A673 (cell line): ENCODE data around the gene ZNHIT1. TPM values are rescaled to one million over a fixed set of nuclear protein-coding genes. Genes with fewer than 3 reads are reported as not detected.

Source experiments
- BruUV-seq: library from RNA; stranded (reverse); fragments of 400-500 nt; replicated peaks from 2 replicates; lab custom pipeline; 2021; lab: Mats Ljungman, UMichigan
- CTCF ChIA-PET: fragments of 300-600 bp; sonication (Branson Sonifier 250); formaldehyde crosslinking; loops from one replicate; lab custom pipeline; 2022; ENCODE audit warnings: antibody characterized with exemption; lab: Charles Lee
- POLR2A ChIA-PET: fragments of 300-600 bp; sonication (Branson Sonifier 250); formaldehyde crosslinking; loops from one replicate; lab custom pipeline; 2022; ENCODE audit warnings: antibody characterized with exemption; ENCODE audit not compliant: low non-redundant PET; lab: Charles Lee
- DNase-seq: peaks from one replicate; pipeline ENCODE4 v3.0.0-alpha.2; 2015; ENCODE audit warnings: low spot score
- H3K27ac ChIP-seq: fragments of 200-600 bp; sonication (generic); 2 replicates; pipeline ENCODE4 v1.5.1; 2016; ENCODE audit warnings: mixed run types, low read depth, mild to moderate bottlenecking, mixed read lengths, antibody characterized with exemption, low read length; ENCODE audit not compliant: poor library complexity, severe bottlenecking
- H3K27me3 ChIP-seq: fragments of 200-600 bp; sonication (generic); replicated peaks from 2 replicates; pipeline ENCODE4 v1.6.1; 2017; ENCODE audit warnings: mixed run types, low read depth, mild to moderate bottlenecking, mixed read lengths, antibody characterized with exemption, low read length; ENCODE audit not compliant: insufficient read depth, poor library complexity
- H3K36me3 ChIP-seq: fragments of 200-600 bp; sonication (generic); 2 replicates; pipeline ENCODE4 v1.6.1; 2016; ENCODE audit warnings: mixed run types, mild to moderate bottlenecking, mixed read lengths, antibody characterized with exemption, low read length; ENCODE audit not compliant: insufficient read depth, poor library complexity, severe bottlenecking
- H3K4me1 ChIP-seq: fragments of 200-600 bp; sonication (generic); 2 replicates; pipeline ENCODE4 v1.6.1; 2017; ENCODE audit warnings: mixed run types, mild to moderate bottlenecking, mixed read lengths, antibody characterized with exemption, low read length; ENCODE audit not compliant: insufficient read depth, poor library complexity, severe bottlenecking
- H3K4me3 ChIP-seq: fragments of 200-600 bp; sonication (generic); 2 replicates; pipeline ENCODE4 v1.5.1; 2016; ENCODE audit warnings: low read depth, mixed run types, mild to moderate bottlenecking, mixed read lengths, low read length; ENCODE audit not compliant: poor library complexity, severe bottlenecking
- H3K9me3 ChIP-seq: fragments of 200-600 bp; sonication (generic); 2 replicates; pipeline ENCODE4 v1.6.1; 2016; ENCODE audit warnings: mixed run types, low read depth, mild to moderate bottlenecking, mixed read lengths, antibody characterized with exemption, low read length; ENCODE audit not compliant: poor library complexity, severe bottlenecking
- CTCF ChIP-seq: fragments of 300-800, 200-600 bp; sonication (generic); conservative IDR thresholded peaks from 2 replicates; pipeline ENCODE4 v1.5.1; 2017; ENCODE audit warnings: low read depth, mild to moderate bottlenecking, antibody characterized with exemption, low read length, moderate library complexity, mixed read lengths
- EZH2 ChIP-seq: fragments of 200-600 bp; sonication (generic); IDR thresholded peaks from 2 replicates; pipeline ENCODE4 v1.6.1; 2017; ENCODE audit warnings: borderline replicate concordance, low read depth, mild to moderate bottlenecking, mixed read lengths, antibody characterized with exemption, low read length; ENCODE audit not compliant: poor library complexity, severe bottlenecking
- intact Hi-C: fragments of 100-400 bp; cut with micrococcal nuclease; formaldehyde crosslinking; loops from one replicate; pipeline ENCODE4 v1.10.0; 2022; ENCODE audit not compliant: unreplicated experiment
- total RNA-seq: library from RNA; stranded (reverse); gene quantifications from 2 replicates; pipeline ENCODE4 v1.2.3, GENCODE V29; 2021

The ZNHIT1 gene
- total RNA-seq, 1 experiment from 2014 or later: 65.1 TPM

DNA sequence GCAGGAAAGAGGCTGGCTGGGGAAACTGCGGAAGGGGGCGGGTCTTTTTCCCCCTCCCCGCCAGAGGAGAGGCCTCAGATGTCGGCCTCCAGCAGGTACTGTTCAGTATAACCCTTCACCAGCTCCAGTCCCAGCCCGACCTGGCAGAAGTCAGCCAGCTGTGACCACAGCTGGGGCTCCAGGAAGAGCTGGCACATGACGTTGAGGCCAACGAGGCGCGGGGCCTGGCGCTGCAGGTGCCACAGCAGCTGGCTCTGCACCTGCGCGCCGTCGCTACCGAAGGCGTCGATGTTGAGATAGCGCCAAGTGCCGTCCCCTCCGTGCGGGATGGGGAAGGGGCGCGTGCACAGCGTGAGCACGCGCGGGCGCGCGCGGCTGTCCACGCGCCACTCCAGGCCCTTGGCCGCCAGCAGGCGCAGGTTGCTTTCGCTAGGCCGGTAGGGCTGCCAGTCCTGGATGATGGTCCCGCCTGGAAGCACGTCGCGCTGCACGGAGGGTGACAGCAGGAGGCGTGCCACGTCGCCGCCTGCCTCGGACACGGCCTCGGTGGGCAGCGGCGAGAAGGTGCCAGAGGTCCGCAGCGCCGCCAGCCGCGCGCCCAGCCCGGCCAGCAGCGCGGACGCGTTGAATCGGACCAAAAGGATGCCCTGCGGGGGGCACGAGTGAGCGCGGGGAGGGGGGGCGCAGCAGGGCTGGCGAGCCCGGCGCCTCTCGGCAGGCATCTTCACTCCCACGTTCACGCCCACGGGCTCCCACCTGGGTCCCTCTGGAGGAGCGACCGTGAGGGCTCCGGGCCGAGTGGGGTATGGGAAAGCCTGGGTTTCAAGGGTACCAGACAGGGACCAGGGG is 45.7 kb upstream of the ZNHIT1 start:
- no peak overlapping the region for H3K27ac ChIP-seq
- no TSS peak for BruUV-seq
- H3K36me3 ChIP-seq: no peaks in the 10 kb centered on the region
- peaks cover 42% of the 10 kb centered on the region for H3K4me1 ChIP-seq
- intact Hi-C loops: loop anchor here (10.0 kb wide), 1 partner anchor 77 kb away; no protein-coding TSS in a partner anchor
- peaks cover 58% of the 10 kb centered on the region for H3K27me3 ChIP-seq
- CTCF ChIA-PET: no interaction called here
- TF ChIP-seq EZH2 (peak; percentile 70), CTCF (no peak)
- H3K9me3 ChIP-seq: no peaks in the 10 kb centered on the region
- H3K4me3 ChIP-seq: peak overlapping the region; percentile 36
- POLR2A ChIA-PET: no interaction called here
- no peak for DNase-seq

GRCh38 chr7:101172854-101173751 is 44.9 kb upstream of the ZNHIT1 start:
- DNase-seq: peak; percentile 83
- peak overlapping the region; percentile 36 for H3K4me3 ChIP-seq
- CTCF ChIA-PET: interaction anchor here (0.9 to 1.1 kb wide), 2 partner anchors 19 to 29 kb away, joined by 5 to 10 read pairs; no protein-coding TSS in a partner anchor
- intact Hi-C loops: loop anchor here (10.0 kb wide), 1 partner anchor 78 kb away; no protein-coding TSS in a partner anchor
- H3K36me3 ChIP-seq: no peaks in the 10 kb centered on the region
- no TSS peak for BruUV-seq
- POLR2A ChIA-PET: no interaction called here
- no peak for TF ChIP-seq CTCF
- no peak for TF ChIP-seq EZH2
- H3K27me3 ChIP-seq: peaks cover 59% of the 10 kb centered on the region
- no peak overlapping the region for H3K27ac ChIP-seq
- peaks cover 39% of the 10 kb centered on the region for H3K4me1 ChIP-seq
- no peaks in the 10 kb centered on the region for H3K9me3 ChIP-seq

DNA sequence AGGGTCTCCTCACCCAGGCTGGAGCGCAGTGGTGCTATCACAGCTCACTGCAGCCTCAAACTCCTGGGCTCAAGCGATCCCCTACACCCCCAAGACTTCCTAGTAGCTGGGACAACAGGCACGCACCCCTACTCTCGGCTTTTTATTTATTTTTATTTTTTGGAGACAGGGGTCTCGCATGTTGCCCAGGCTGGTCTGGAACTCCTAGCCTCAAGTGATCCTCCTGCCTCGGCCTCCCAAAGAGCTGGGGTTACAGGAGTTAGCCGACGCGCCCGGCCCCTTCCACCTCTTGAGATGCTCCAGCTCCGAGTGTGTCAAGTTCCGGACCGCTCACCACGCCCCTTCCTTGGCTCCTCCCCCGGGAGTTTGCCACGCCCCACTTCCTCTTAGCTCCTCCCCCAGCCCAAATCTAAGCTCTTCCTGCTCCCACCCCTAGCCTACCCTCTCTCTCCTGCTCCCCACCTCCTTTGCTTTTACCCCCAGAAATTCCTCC is 44.2 kb upstream of the ZNHIT1 start:
- intact Hi-C loops: loop anchor here (10.0 kb wide), 1 partner anchor 79 kb away; no protein-coding TSS in a partner anchor
- Histone ChIP-seq H3K27me3 (peaks cover 58% of the 10 kb centered on the region), H3K9me3 (no peaks in the 10 kb centered on the region), H3K36me3 (no peaks in the 10 kb centered on the region), H3K4me1 (peaks cover 39% of the 10 kb centered on the region), H3K27ac (no peak overlapping the region), H3K4me3 (peak overlapping the region; percentile 36)
- peak; percentile 84 for DNase-seq
- POLR2A ChIA-PET: no interaction called here
- BruUV-seq: no TSS peak
- CTCF ChIA-PET: interaction anchor here (0.9 to 1.1 kb wide), 2 partner anchors 19 to 30 kb away, joined by 5 to 10 read pairs; no protein-coding TSS in a partner anchor
- TF ChIP-seq CTCF: no peak
- TF ChIP-seq EZH2: no peak
